Glutamatergic neuron (in vitro differentiated cells): Measurements from ENCODE around the gene ABHD4. TPM values are rescaled to one million over a fixed set of nuclear protein-coding genes. Genes with fewer than 3 reads are reported as not detected.
A peak's percentile ranks its signal among the peaks of the same experiment; 100 is the strongest.
"Not testable (repeated sequence)": the region's sequence is repeated elsewhere in the genome, so short reads cannot be mapped to it uniquely, and the experiment has no call there.

Source experiments
- DNase-seq: peaks from one replicate; pipeline ENCODE4 v3.0.0; 2022
- H3K27ac Mint-ChIP-seq: one replicate; pipeline ENCODE4 v1.8.0; 2020; ENCODE audit warnings: mild to moderate bottlenecking, mixed read lengths, inconsistent platforms; ENCODE audit not compliant: unreplicated experiment
- H3K27me3 Mint-ChIP-seq: one replicate; pipeline ENCODE4 v1.8.0; 2020; ENCODE audit warnings: mild to moderate bottlenecking, moderate library complexity, mixed read lengths, inconsistent platforms; ENCODE audit not compliant: unreplicated experiment
- H3K36me3 Mint-ChIP-seq: one replicate; pipeline ENCODE4 v1.8.0; 2020; ENCODE audit warnings: mild to moderate bottlenecking, mixed read lengths, inconsistent platforms; ENCODE audit not compliant: unreplicated experiment
- H3K4me1 Mint-ChIP-seq: one replicate; pipeline ENCODE4 v1.8.0; 2020; ENCODE audit warnings: mild to moderate bottlenecking, low read depth, mixed read lengths, inconsistent platforms; ENCODE audit not compliant: unreplicated experiment
- H3K4me3 Mint-ChIP-seq: one replicate; pipeline ENCODE4 v1.8.0; 2020; ENCODE audit warnings: mild to moderate bottlenecking, mixed read lengths, inconsistent platforms; ENCODE audit not compliant: unreplicated experiment
- H3K9me3 Mint-ChIP-seq: one replicate; pipeline ENCODE4 v1.8.0; 2020; ENCODE audit warnings: mild to moderate bottlenecking, moderate library complexity, mixed read lengths, inconsistent platforms; ENCODE audit not compliant: unreplicated experiment
- CTCF ChIP-seq: fragments of 200-600 bp; sonication (generic); IDR thresholded peaks from one replicate; pipeline ENCODE4 v1.5.0; 2021; ENCODE audit not compliant: partially characterized antibody, unreplicated experiment
- total RNA-seq: library from RNA; stranded (reverse); fragmentation: NEBNext Ultra II Directional; extraction: Animal tissue kit (Norgen Biotek cat#: 25700); gene quantifications from one replicate; pipeline ENCODE4 v1.2.1, GENCODE V29; 2021; ENCODE audit not compliant: unreplicated experiment

ABHD4 gene
- total RNA-seq, 1 donor from 2014 or later, result 8.1 TPM

- TF ChIP-seq CTCF, result no peak
- no peaks in the 10 kb centered on the region for H3K27me3 Mint-ChIP-seq
- peaks cover 2% of the 10 kb centered on the region for H3K4me1 Mint-ChIP-seq
- H3K4me3 Mint-ChIP-seq, result no peak overlapping the region
- DNase-seq, result no peak
- no peak overlapping the region for H3K27ac Mint-ChIP-seq
- no peaks in the 10 kb centered on the region for H3K9me3 Mint-ChIP-seq
- no peaks in the 10 kb centered on the region for H3K36me3 Mint-ChIP-seq
Measured at GRCh38 chr14:22580625-22581024, 17.5 kb upstream of the ABHD4 start.

GRCh38 chr14:22583994-22584393 is 14.1 kb upstream of the ABHD4 start:
- Mint-ChIP-seq H3K9me3 (peaks cover 2% of the 10 kb centered on the region), H3K27me3 (peaks cover under 1% of the 10 kb centered on the region), H3K36me3 (no peaks in the 10 kb centered on the region), H3K4me1 (peaks cover 5% of the 10 kb centered on the region), H3K4me3 (no peak overlapping the region), H3K27ac (no peak overlapping the region)
- TF ChIP-seq CTCF, result no peak
- DNase-seq, result no peak

GRCh38 chr14:22587247-22587646 is 10.9 kb upstream of the ABHD4 start:
- Mint-ChIP-seq H3K27me3 (peaks cover 8% of the 10 kb centered on the region), H3K9me3 (peaks cover 6% of the 10 kb centered on the region), H3K4me1 (peaks cover 2% of the 10 kb centered on the region), H3K4me3 (peak overlapping the region; percentile 39), H3K36me3 (no peaks in the 10 kb centered on the region), H3K27ac (peak overlapping the region; percentile 45)
- no peak for DNase-seq
- no peak for TF ChIP-seq CTCF

GRCh38 chr14:22587677-22588422 is 10.2 kb upstream of the ABHD4 start:
- peak overlapping the region; percentile 94 for H3K4me3 Mint-ChIP-seq
- not testable (repeated sequence) for H3K27me3 Mint-ChIP-seq, H3K9me3 Mint-ChIP-seq, H3K36me3 Mint-ChIP-seq, H3K27ac Mint-ChIP-seq, H3K4me1 Mint-ChIP-seq, DNase-seq

GRCh38 chr14:22588526-22589095 is 9.5 kb upstream of the ABHD4 start:
- TF ChIP-seq CTCF, result no peak
- H3K36me3 Mint-ChIP-seq, result no peaks in the 10 kb centered on the region
- peak overlapping the region; percentile 94 for H3K4me3 Mint-ChIP-seq
- peaks cover 6% of the 10 kb centered on the region for H3K9me3 Mint-ChIP-seq
- peaks cover 8% of the 10 kb centered on the region for H3K27me3 Mint-ChIP-seq
- peak overlapping the region; percentile 98 for H3K27ac Mint-ChIP-seq
- no peak for DNase-seq
- H3K4me1 Mint-ChIP-seq, result peaks cover 2% of the 10 kb centered on the region
